ENCODE results near the gene WDR36.
A peak's percentile ranks its signal among the peaks of the same experiment; 100 is the strongest.

WDR36 gene

GRCh38 chr5:111092062-111092853 is at the start of gene WDR36:
Gene WDR36 (plus strand): TSS chr5:111092348. CDS start chr5:111092457, 109 bp downstream.
- peak; percentile 88 for DNase-seq

- DNase-seq = no peak
Observed at GRCh38 chr5:111043712-111044506, 48.2 kb upstream of the WDR36 start.

- no peak for DNase-seq
Observed at GRCh38 chr5:111058064-111058463, 34.1 kb upstream of the WDR36 start.

- DNase-seq = no peak
Observed at GRCh38 chr5:111060169-111060568, 32.0 kb upstream of the WDR36 start.

GRCh38 chr5:111061618-111062017 is 30.5 kb upstream of the WDR36 start:
- no peak for DNase-seq

GRCh38 chr5:111063709-111064322 is 28.3 kb upstream of the WDR36 start:
- no peak for DNase-seq

GRCh38 chr5:111066261-111066938 is 25.7 kb upstream of the WDR36 start:
- DNase-seq = no peak

GRCh38 chr5:111068213-111068612 is 23.9 kb upstream of the WDR36 start:
- DNase-seq = no peak

GRCh38 chr5:111069839-111070238 is 22.3 kb upstream of the WDR36 start:
- DNase-seq = no peak

- no peak for DNase-seq
Observed at GRCh38 chr5:111070272-111071134, 21.6 kb upstream of the WDR36 start.

GRCh38 chr5:111071413-111071812 is 20.7 kb upstream of the WDR36 start, which contains the start of gene TSLP:
Gene TSLP (plus strand): TSS chr5:111071713. CDS start chr5:111071891, 178 bp downstream.
- no peak for DNase-seq

GRCh38 chr5:111072949-111073682 is 19.0 kb upstream of the WDR36 start:
- no peak for DNase-seq

GRCh38 chr5:111074244-111074643 is 17.9 kb upstream of the WDR36 start:
- no peak for DNase-seq

GRCh38 chr5:111075520-111075919 is 16.6 kb upstream of the WDR36 start:
- DNase-seq = no peak

- DNase-seq = no peak
Observed at GRCh38 chr5:111076091-111076490, 16.1 kb upstream of the WDR36 start.

GRCh38 chr5:111077678-111078077 is 14.5 kb upstream of the WDR36 start:
- DNase-seq = no peak

GRCh38 chr5:111079846-111080245 is 12.3 kb upstream of the WDR36 start:
- DNase-seq = no peak

GRCh38 chr5:111083323-111083722 is 8.8 kb upstream of the WDR36 start:
- no peak for DNase-seq

- no peak for DNase-seq
Observed at GRCh38 chr5:111095982-111096381, 3.8 kb downstream of the WDR36 start.

GRCh38 chr5:111099058-111099778 is 7.1 kb downstream of the WDR36 start:
- no peak for DNase-seq

Data from NCI-H2029 treated with DMSO at 0.1 percent for 48 hours (cell line).